HG03175 (cell line): Measurements from ENCODE around the gene ADAM11.

Source experiments
- ATAC-seq: cut with Tn5 transposase; IDR thresholded peaks from one replicate; pipeline ENCODE4 v1.9.1; 2021; ENCODE audit warnings: mild to moderate bottlenecking, moderate library complexity; ENCODE audit not compliant: unreplicated experiment

ADAM11 gene

GRCh38 chr17:44829523-44830358, 71.0 kb downstream of the ADAM11 start, which contains the start of gene GJC1:
Gene GJC1 (minus strand): TSS chr17:44830287. CDS start chr17:44805817, 24,470 bp downstream.
- ATAC-seq: no peak

DNA sequence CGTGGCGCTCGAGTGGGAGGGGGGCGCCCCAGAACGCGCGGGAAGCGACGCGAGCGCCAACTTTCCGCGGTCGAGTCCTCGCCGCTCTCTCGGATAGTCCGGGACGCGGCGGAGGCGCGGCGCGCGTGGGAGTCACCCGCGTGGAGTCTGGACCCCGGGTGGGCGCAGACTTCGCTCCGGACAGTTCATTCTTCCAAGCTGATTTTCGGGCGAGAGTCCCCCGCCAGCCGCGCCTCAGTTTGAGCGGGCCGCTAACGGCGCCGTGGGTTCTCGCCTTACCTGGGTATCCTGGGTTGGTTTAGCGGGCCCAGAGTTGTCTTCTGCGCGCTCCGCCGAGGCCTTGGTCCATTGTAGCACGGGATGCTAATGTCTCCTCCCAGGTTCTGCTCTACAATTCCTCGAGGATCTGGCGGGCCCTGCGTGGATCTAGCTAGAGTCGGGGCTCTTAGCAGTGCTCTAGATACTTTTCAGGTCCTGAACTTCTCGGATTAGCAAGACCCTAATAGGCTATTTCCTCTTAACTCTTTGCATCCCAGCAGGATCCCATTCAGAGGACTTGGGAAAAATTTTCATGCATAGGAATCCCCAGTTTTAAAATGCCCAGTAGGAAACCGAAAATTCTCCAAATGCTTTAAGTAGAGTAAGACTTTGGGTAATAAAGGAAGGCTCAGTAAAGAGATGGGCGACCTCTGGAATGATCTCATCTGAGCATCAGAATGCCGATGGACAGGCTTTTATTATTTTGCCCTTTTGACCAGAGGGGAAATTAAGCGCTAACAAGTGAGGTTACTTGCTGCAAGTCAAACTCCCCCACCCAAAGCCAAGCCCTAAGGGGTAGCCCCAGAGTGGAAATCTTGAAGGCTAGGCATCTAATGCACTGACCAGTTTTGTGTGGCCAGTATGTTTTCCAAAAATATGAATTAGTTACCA, 71.8 kb downstream of the ADAM11 start:
- no peak for ATAC-seq

DNA sequence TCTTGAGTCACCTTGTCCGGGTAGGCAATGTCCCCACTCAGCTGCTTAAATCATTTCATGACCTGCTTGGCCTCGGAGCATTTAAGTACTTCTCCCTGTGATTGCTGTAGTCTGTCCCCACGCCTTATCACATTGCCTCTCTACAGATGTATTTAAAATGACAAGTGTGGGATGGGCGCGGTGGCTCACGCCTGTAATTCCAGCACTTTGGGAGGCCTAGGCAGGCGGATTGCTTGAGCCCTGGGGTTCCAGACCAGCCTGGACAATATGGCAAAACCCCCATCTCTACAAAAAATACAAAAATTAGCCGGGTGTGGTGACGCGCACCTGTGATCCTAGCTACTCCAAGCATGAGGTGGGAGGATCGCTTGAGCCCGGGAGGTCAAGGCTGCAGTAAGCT, 72.6 kb downstream of the ADAM11 start:
- no peak for ATAC-seq
